Measurements from ENCODE around the gene SCGB2A2.

SCGB2A2 gene

DNA sequence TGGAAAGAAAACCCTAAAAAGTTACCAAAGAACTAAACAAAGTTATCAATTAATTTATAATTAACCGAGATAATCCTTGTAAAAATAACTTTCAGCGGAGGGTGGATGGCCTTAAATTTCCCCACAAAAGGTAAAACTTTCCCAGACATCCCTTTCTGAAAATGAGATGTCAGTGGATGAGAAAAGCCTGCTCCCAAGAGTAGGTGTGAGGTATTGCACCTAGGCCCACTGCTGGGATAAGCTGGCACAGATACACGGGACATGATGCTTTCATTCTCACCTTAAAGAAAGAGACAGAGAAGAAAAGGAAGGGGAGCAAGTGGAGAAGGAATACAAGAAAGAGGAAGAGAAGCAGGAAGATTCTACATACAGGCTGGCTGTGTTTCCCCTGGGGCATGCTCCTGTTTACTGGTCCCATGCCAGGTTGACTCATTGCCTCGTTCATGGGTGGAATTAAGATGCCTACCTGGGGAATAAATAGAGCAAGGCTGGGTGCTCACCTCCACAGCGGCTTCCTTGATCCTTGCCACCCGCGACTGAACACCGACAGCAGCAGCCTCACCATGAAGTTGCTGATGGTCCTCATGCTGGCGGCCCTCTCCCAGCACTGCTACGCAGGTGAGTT is at the start of gene SCGB2A2:
TSS of gene SCGB2A2 (plus strand) at position 505 of the 625 bp plus-strand sequence. CDS start at position 564, 59 bp downstream.
- DNase-seq: no peak

DNA sequence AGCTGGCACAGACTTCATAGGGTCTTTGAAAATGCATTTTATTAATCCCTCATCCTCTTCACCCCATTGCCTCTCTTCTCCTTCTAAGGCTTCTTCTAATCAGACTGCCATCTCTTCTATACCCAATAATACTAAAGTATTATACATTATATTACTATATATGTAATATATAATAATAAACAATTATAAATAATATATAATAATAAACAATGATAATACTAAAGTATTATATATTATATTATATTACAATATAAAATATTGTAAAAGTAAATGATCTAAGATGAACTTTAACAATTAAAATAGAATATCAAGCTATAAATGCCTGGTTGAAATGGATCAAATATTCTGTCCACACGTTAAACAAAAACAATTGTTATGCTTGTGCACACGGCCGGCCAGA is 48.5 kb upstream of the SCGB2A2 start:
- DNase-seq: no peak

DNA sequence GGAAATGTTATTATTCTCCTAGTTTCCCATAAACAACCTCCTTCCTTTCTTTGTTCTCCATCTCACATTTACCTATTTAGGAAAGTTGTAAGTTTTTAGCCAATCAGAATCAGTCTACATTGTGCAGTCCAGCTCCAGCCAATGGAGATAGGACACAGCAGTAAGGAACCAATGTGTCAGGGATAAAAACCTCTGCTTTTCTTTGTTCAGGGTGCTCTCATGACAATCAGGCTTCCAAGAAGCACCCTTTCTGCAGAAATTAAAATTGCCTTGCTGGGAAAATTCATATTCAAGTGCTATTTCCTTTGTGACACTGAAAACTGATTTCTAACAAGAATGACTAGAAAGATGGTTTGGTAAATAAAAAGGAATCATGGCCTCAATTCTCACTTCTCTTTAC is 46.9 kb upstream of the SCGB2A2 start:
- no peak for DNase-seq

DNA sequence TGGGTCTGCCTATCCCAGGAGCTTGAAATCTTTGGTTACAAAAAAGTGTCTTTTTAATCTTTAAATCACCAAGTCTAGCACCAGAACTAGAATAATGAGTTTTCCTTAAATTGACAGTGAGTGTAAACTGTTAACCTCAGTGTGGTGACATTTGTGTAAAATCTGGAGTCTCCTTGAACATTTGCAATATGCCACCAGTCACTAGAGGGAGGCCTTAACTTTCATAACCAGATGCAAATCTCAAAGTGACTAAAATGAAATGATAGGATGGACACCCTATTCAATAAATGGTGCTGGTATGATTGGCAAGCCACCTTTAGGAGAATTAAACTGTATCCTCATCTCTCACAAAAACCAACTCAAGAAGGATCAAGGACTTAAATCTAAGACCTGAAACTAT is 36.2 kb upstream of the SCGB2A2 start:
- DNase-seq: no peak

DNA sequence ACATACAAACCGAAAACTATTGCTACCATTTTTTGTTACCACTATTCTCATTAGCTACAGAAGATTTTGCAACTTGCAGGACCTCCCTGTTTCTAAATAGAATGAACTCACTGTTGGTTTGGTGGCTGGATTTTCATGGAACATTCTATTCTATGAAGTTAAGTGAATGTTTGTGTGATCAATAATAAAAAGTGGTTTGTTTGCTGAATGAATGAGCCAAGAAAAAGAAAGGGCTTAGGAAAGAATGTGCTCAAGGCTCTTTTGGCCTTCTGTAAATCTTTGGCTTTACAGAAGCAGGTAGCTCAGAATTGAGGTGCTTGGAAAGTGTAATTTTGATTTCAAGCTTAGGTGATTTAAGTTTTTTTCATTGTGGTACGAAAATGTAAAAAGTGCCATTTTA is 33.8 kb upstream of the SCGB2A2 start:
- DNase-seq: no peak

DNA sequence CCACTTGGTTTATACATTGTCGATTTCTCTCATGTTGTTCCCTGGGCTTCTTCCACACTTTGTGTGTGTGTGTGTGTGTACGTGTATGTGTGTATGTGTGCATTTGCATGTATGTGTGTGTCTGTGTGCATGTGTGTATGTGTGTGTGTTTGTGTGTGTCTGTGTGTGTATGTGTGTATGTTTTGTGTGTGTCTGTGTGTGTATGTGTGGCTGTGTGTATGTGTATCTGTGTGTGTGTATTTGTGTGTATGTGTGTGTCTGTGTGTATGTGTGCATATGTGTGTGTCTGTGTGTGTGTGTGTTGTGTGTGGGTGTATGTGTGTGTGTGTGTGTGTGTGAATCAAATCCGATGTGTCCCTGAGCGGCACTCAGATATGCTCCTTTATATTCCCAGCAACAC is 32.5 kb upstream of the SCGB2A2 start:
- no peak for DNase-seq

DNA sequence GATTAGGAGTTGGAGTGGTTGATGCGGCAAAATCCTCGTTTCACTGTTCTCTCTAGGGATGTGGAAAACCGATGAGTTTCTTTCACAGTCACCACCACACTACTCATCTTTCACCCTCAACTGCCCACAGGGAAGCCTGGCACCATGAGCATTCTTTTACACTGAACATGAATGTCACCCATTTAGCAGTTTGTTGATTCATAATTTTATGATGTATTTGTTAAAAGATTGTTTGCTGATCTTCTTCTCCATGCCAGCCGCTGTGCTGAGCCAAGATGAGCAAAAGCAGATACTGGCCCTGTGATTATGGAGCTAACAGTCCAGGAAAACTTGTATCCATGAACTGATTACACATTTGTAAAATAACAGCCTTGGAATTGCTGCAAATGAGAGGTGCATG is 31.8 kb upstream of the SCGB2A2 start:
- DNase-seq: peak in 1 of 51 donors; percentile 7

DNA sequence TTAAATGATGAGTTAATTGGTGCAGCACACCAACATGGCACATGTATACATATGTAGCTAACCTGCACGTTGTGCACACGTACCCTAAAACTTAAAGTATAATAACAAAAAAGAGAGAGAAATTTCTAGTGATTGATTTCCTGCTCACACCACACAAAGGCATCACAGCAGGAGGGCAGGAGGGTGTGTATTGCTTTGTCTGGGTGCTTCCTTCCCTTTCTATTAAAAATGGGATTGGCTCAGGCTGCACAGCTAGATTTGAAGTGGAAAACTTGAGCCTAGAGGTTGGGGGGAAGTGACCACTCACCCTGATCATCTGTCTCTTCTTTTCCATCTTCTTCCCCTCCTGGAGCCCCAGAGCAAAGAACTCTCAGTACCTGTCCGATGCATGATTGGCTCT is 28.9 kb upstream of the SCGB2A2 start:
- DNase-seq: no peak

DNA sequence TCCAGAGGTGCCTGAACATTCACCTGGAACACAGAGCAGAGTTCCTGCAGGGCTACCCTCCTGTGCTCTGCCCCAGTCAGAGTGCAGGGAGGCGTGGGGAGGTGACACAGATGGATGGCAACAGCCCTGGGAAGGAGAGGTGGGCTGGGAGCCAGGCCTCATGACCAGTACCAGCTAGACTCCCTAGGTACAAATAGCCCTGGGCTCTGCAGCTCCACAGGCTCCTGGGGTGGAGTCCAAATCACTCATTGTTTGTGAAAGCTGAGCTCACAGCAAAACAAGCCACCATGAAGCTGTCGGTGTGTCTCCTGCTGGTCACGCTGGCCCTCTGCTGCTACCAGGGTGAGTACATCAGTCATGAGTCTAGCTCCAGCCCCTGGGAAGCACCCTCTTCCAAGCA is 27.9 kb upstream of the SCGB2A2 start, which contains the start of gene SCGB1D2:
TSS of gene SCGB1D2 (plus strand) at position 219 of the 400 bp plus-strand sequence. CDS start at position 288, 69 bp downstream.
- peak in 20 of 51 donors; percentile 4 to 63 (median 18) for DNase-seq

DNA sequence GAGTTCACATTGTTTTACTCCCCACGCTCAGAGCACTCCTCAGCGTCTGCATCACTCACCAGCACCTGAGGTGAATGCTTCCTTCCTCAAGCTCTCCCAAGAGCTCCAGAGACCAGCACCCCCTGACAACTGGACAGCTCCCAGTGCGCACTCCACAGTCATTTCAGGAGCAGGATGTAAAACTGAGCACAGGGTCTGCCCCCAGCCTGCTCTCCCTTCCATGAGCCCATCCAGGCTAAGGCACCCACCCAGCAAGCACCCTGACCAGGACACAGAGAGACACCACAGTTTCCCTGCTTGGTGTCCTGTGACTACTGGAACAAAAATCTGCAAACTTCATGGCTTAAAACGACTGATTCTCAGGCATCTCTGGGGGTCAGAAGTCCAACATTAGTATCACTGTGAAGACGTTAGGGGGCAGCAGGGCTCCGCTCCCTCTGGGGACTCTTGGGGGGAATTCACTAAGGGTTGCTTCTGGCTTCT is 24.6 kb upstream of the SCGB2A2 start:
- DNase-seq: no peak

DNA sequence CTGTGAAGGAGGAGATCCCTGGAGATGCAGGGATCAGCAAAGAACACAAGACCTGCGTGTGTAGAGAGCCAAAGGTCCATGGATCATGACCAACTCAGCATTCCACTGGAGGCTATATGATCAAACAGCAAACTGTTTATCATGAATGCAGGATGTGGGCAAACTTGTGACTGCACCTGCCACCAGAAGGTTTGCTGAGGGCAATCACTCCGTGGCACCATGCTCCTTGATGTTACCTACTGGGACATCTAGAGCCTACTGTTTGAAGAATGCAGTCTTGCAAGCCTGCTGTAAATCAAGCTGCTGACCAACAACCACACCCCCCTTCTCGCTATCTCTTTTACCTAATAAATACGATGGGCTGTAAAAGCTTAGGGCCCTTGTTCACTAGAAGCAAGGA is 18.3 kb upstream of the SCGB2A2 start:
- DNase-seq: no peak

DNA sequence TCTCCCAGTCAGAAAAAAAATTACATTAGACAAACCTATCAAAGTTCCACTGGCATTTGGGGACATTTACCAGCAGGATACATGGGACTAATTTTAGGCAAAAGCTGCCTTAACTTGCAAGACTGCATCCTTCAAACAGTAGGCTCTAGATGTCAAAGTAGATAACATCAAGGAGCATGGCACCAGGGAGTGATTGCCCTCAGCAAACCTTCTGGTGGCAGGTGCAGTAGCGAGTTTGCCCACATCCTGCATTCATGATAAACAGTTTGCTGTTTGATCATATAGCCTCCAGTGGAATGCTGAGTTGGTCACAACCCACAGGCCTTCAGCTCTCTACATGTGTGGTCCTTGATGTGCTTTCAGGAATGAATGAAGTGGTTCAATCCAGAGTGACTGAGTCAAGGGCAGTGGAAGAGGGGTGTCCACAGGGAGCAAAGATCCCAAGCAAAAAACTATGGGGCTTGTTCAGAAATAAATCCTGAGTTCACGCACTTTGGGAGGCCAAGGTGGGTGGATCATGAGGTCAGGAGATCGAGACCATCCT is 15.9 kb upstream of the SCGB2A2 start:
- no peak for DNase-seq

DNA sequence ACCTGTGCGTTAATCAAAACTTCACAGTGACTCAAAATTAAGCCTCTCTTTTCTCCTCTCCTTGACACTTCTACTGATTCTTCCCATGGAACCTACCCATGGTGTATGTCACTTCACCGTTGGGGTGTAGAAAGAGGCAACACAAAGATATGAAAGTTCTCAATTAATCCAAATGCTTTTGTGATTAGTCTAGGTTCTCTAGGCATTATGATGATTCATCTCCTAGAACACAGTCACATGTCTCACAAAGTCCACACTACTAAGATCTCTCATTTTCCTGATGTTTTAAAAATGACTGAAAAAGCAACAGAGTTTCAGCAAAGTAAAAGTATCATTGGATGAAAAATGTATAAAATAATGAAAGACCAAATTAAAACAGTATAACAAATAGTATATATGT is 13.7 kb upstream of the SCGB2A2 start:
- DNase-seq: no peak

DNA sequence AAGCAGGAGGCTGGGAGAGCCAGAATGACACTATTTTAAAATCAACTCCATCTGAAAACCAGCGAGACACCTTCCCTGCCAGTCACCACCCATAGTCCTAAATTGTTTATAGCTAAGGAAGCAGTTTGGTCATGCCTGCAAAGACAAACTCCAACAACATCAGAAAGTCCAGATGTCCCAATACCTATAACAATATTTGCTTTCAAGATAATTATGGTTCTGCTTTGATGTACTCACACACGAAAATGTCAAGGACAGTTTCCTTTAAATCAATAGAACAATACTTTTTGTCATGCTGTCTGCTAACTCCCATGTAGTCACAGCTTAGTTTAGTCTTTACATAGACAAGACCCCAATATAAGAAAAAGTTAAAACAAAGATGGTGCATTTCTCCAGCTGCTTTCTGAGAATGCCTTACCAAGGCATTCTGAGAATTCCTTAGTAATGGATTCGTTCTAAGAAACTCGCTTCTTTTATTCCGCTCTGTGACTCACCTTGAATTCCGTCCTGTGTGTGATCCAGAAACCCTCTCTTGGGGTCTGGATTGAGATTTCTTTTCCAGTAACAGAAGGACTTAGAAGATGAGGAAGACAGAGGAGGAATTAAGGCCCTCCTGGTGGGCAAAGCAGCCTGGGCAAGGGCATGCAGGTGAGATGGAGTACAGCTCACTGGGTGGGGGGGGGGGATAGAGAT is 9.6 kb upstream of the SCGB2A2 start:
- no peak for DNase-seq

DNA sequence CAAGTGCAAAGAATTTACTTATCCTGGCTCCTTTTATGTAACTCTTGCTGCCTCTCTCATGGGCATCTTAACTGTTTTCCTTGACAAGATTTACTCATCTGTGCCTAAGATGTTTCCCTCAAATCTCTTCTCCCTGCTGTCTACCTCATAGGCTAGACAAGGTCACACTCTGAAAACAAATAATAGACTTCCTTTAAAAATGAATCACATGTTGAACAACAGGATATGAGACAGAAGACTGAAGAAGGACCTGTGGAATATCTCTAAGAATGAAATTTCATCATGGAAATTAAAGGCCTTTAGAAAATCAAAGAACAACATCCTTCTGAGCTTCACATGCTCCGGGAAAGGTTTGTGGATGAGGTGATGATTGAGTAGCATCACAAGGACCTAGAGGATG is 6.0 kb upstream of the SCGB2A2 start:
- no peak for DNase-seq

DNA sequence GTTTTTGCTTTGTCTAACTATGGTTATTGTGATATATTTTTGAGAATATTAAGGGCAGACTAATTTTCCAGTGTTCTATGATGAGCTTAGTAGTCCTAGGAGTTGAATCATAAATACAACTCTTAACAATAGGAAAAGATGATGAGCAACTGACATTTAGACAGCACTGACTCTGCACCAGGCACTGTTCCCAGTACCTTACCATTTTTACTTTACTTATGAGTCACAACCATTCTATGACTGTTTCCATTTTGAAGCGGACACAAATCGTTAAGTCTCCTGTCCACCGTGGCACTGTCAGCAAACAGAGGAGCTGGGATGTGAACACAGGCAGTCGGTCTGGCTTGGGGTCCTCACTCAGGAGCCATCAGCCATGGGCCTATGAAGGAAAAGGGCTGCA is 3.4 kb upstream of the SCGB2A2 start:
- DNase-seq: no peak

DNA sequence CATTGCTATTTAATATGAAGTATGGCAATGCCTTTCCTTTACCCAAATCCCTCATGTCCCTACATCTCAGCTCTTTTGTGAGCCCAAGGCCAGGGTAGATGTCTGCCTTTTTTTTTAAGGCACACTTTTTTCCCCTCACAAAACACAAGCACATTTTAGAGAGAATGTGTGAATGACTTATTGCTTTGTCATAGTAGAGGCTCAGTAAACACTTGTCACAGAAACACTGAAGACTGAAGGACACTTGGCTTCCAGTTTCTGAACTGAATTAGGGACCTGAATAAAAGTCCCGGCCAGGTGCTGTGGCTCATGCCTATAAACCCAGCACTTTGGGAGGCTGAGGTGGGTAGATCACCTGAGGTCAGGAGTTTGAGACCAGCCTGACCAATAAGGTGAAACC is 2.9 kb upstream of the SCGB2A2 start:
- DNase-seq: no peak

DNA sequence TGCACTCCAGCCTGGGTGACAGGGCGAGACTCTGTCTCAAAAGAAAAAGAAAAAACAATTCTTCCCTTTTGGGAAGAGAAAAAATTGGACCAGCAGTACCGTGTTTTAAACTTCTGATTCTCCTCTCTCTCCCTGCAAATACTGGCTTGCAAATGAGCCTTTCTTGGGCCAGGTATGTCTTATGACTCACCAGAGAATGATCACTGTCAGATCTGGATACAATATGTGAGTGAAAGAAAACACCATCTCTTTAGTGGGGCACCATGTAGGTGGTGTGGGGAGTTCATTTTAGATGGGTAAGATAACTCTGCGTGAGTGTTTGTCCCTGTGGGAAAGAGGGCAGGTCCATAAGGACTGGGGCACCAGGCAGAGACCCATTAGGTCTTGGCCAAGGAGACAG is 2.4 kb upstream of the SCGB2A2 start:
- no peak for DNase-seq

DNA sequence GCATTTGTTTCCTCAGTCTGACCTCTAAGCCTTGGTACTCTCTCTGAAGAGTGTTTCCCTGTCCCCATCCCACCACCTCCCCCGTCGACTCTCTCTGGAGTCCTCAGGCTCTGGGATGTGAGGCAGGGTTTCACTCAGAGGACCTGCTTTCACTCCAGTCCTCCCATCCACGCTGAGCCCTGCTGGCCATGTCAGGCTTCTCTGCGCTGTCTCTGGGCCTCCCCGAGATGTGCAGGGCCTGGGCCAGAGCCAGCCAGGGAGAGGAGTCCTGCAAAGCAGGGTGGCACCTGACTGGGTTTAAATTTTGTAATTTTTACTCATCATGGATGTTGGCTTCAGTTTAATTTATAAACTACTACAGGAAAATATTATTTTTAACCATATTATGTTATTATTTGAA is 3.3 kb downstream of the SCGB2A2 start:
- no peak for DNase-seq

DNA sequence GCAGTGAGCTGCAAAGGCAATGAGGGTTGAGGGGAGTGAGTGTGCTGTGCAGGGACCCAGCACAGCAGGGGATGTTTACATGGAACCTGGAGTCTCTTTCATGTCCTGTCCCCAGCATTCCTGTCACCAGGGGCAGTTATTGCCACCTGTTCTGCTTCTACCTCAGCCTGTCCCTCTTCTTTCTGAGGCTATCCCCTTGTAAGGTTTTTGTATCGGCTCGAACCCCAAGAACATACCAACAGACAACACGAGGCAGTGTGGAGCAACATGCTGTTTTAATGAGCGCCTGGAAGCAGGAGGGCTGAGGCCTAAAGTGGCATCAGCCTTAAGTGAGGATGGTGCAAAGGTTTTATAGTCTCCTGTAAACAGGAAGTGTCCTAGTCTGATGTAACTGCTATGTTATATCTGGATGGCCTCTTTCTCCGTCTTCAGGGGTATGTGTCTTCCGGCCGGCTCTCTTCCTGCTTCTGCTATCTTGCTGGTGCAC is 3.9 kb downstream of the SCGB2A2 start:
- DNase-seq: no peak

DNA sequence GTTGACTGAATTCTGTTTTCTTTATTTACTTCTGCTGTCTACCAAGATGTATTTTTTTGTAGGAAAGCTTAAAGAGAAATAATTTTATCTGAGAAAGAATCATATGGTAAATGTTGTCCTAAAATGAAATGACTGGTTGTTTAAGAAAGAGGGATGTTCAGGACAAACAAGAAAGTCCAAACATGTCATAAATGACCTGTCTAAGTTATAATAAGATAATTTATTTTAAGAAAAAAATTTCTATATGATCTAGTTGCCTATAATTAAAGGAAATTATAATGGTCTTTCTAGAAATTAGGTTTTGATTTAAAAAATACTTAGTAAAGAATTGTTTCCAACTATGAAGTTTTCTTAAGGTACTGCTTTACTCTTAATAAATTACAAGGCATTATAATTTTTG is 10.5 kb downstream of the SCGB2A2 start:
- no peak for DNase-seq

DNA sequence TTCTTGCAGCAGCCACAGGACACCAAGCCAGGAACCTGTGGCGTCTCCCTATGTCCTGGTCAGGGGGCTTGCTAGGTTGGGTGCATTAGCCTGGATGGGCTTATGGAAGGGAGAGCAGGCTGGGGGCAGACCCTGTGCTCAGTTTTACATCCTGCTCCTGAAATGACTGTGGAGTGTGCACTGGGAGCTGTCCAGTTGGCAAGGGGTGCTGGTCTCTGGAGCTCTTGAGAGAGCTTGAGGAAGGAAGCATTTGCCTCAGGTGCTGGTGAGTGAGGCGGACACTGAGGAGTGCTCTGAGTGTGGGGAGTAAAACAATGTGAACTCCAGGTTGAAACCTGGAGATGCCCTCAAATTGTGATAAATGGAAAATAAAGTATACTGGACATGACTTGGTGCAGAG is 25.5 kb downstream of the SCGB2A2 start:
- no peak for DNase-seq

DNA sequence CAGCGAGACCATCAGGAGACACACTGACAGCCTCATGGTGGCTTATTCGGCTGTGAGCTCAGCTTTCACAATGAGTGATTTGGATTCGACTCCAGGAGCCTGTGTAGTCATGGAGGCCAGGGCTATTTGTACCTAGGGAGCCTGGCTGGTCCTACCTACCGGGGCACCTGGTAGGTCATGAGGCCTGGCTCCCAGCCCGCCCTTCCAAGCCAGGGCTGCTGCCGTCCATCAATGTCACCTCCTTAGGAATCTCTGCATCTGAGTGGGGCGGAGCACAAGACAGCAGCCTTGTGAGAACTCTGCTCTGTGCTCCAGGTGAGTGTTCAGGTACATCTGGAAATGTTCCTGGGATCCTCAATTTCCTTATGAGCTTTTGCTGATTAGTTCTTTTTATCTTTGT is 29.0 kb downstream of the SCGB2A2 start, which contains the start of gene SCGB1D4:
TSS of gene SCGB1D4 (minus strand) at position 101 of the 400 bp plus-strand sequence. CDS start at position 36, 65 bp downstream.
- no peak for DNase-seq
